ENCODE data around the gene C4orf50. TPM values are rescaled to one million over a fixed set of nuclear protein-coding genes. Genes with fewer than 3 reads are reported as not detected.

C4orf50 gene
- total and polyA plus RNA-seq, 2 of the 13 experiments (the other 11 are each of a cell fraction or from before 2014, with no cell fraction given): not detected

- intact Hi-C loops (cut with micrococcal nuclease; ENCODE audit: unreplicated experiment): no loop called here
These were observed 96.2 kb downstream of the C4orf50 start for GRCh38 chr4:5921981-5922380.

More at GRCh38 chr4:5921981-5922380, 96.2 kb downstream of the C4orf50 start:
- no peak for DNase-seq (ENCODE audit: low spot score)
- no peak for FAIRE-seq
- Histone ChIP-seq H3K27ac (ENCODE audit: extremely low read length, insufficient read depth, low read length) (no peak overlapping the region), H3K4me1 (ENCODE audit: insufficient read depth, low read length) (no peaks in the 10 kb centered on the region), H3K36me3 (replicated peaks in 1 of 2; ENCODE audit: control insufficient read depth in 1 of 2, insufficient read depth in 2 of 2, low read length in 2 of 2) (no peaks in the 10 kb centered on the region), H3K4me3 (replicated peaks in 1 of 3; ENCODE audit: insufficient read depth in 1 of 3, low read depth in 2 of 3, low read length in 3 of 3) (no peak overlapping the region), H2AFZ (ENCODE audit: low read length) (no peak overlapping the region), H3K9me3 (ENCODE audit: low read length) (no peaks in the 10 kb centered on the region), H3K4me2 (ENCODE audit: low read depth, low read length) (no peak overlapping the region), H3K27me3 (ENCODE audit: control insufficient read depth in 1 of 2, insufficient read depth in 2 of 2, low read length in 2 of 2) (peaks cover 2 to 21% of the 10 kb centered on the region in 2 experiments; a peak in 3 of 5 replicates), H4K20me1 (ENCODE audit: insufficient read depth, low read length) (no peaks in the 10 kb centered on the region), H3K9ac (ENCODE audit: insufficient read depth, low read depth, low read length) (no peak overlapping the region), H3K79me2 (ENCODE audit: insufficient read depth, low read length) (no peaks in the 10 kb centered on the region)
- ChIA-PET CTCF (ENCODE audit: low intra/inter-chr PET ratio, low total read pairs) (no interaction called here), POLR2A (no interaction called here)
- ATAC-seq: no peak
- TF ChIP-seq SP1 (IDR thresholded peaks at IDR 0.05): no peak
- no peak for TF ChIP-seq SP1 (CRISPR knock-in tag; IDR thresholded peaks at IDR 0.05)
- no peak for TF ChIP-seq ZKSCAN5 (CRISPR knock-in tag; IDR thresholded peaks at IDR 0.05)
- no peak for TF ChIP-seq ZBTB14 (CRISPR knock-in tag; IDR thresholded peaks at IDR 0.05)
- no peak for TF ChIP-seq CCAR2 (optimal IDR thresholded peaks at IDR 0.05; ENCODE audit: low read depth, low read length)
- TF ChIP-seq HINFP (CRISPR knock-in tag; IDR thresholded peaks at IDR 0.05; ENCODE audit: low read depth): no peak
- no peak for TF ChIP-seq RXRB (CRISPR knock-in tag; IDR thresholded peaks at IDR 0.05; ENCODE audit: borderline replicate concordance)
- no peak for TF ChIP-seq ZNF503 (CRISPR knock-in tag; IDR thresholded peaks at IDR 0.05)
- no peak for TF ChIP-seq AGO1 (IDR thresholded peaks at IDR 0.05; ENCODE audit: low read depth, low read length, poor library complexity, severe bottlenecking)
- no peak for TF ChIP-seq ZNF589 (CRISPR knock-in tag; conservative IDR thresholded peaks at IDR 0.05)
- 0% methylated on average over 5 of the region's 6 CpGs for WGBS (ENCODE audit: low lambda C conversion rate)
- in situ Hi-C loops (cut with HindIII; ENCODE audit: extremely low pct_ligation_motif_present, low pct_unique_long_range_greater_than_20kb): no loop called here
- BruUV-seq (replicated peaks): no TSS peak

All from HepG2 (cell line).